OCI-LY1 (cell line): ENCODE results near the gene VWA5B1.
"Not testable (repeated sequence)": the region's sequence is repeated elsewhere in the genome, so short reads cannot be mapped to it uniquely, and the experiment has no call there.

Experiments
- H2AFZ ChIP-seq: fragments of 200-600 bp; sonication (generic), shearing (Covaris generic); 2 replicates; pipeline ENCODE4 v1.6.0; 2014; ENCODE audit warnings: antibody characterized with exemption, mild to moderate bottlenecking, low read length
- H3F3A ChIP-seq: fragments of 200-600 bp; sonication (generic), shearing (Covaris generic); 2 replicates; pipeline ENCODE4 v1.6.0; 2014; ENCODE audit warnings: mild to moderate bottlenecking, antibody characterized with exemption, low read length, moderate library complexity; ENCODE audit not compliant: insufficient read depth
- H3K27ac ChIP-seq: fragments of 200-600 bp; sonication (generic); 2 replicates; pipeline ENCODE4 v1.5.1; 2014; ENCODE audit warnings: low read length, mixed run types, mild to moderate bottlenecking, low read depth; ENCODE audit not compliant: poor library complexity, severe bottlenecking
- H3K27me3 ChIP-seq: fragments of 200-600 bp; sonication (generic); 2 replicates; pipeline ENCODE4 v1.6.0; 2014; ENCODE audit warnings: antibody characterized with exemption, mild to moderate bottlenecking, low read length, moderate library complexity; ENCODE audit not compliant: insufficient read depth
- H3K36me3 ChIP-seq: fragments of 200-600 bp; sonication (generic); 2 replicates; pipeline ENCODE4 v1.6.1; 2014; ENCODE audit warnings: mild to moderate bottlenecking, antibody characterized with exemption, low read length, moderate library complexity, mixed read lengths; ENCODE audit not compliant: insufficient read depth
- H3K4me1 ChIP-seq: fragments of 200-600 bp; sonication (generic); 2 replicates; pipeline ENCODE4 v1.5.1; 2014; ENCODE audit warnings: mild to moderate bottlenecking, low read length, moderate library complexity; ENCODE audit not compliant: insufficient read depth, severe bottlenecking
- H3K4me2 ChIP-seq: fragments of 200-600 bp; sonication (generic), shearing (Covaris generic); 2 replicates; pipeline ENCODE4 v1.6.1; 2014; ENCODE audit warnings: low read length
- H3K4me3 ChIP-seq: fragments of 200-600 bp; sonication (generic); 2 replicates; pipeline ENCODE4 v1.5.1; 2014; ENCODE audit warnings: low read length, low read depth, mild to moderate bottlenecking, mixed read lengths; ENCODE audit not compliant: poor library complexity, severe bottlenecking
- H3K79me2 ChIP-seq: fragments of 200-600 bp; shearing (Covaris generic); 2 replicates; pipeline ENCODE4 v1.6.1; 2016; ENCODE audit warnings: mixed run types, low read length, mixed read lengths; ENCODE audit not compliant: insufficient read depth
- H3K9ac ChIP-seq: fragments of 200-600 bp; sonication (generic), shearing (Covaris generic); 2 replicates; pipeline ENCODE4 v1.6.1; 2014; ENCODE audit warnings: mild to moderate bottlenecking, low read length, mixed read lengths
- H3K9me2 ChIP-seq: fragments of 200-600 bp; sonication (generic), shearing (Covaris generic); 2 replicates; pipeline ENCODE4 v1.6.1; 2014; ENCODE audit warnings: low read depth, mild to moderate bottlenecking, low read length, mixed read lengths
- H3K9me3 ChIP-seq: fragments of 200-600 bp; shearing (Covaris generic); 2 replicates; pipeline ENCODE4 v1.6.1; 2014; ENCODE audit warnings: low read length, mixed read lengths
- H4K20me1 ChIP-seq: fragments of 200-600 bp; sonication (generic), shearing (Covaris generic); 2 replicates; pipeline ENCODE4 v1.6.0; 2016; ENCODE audit warnings: mild to moderate bottlenecking, low read length; ENCODE audit not compliant: insufficient read depth
- CTCF ChIP-seq: fragments of 200-600 bp; sonication (generic), shearing (Covaris generic); IDR thresholded peaks from 2 replicates; pipeline ENCODE4 v1.5.1; 2017; ENCODE audit warnings: mild to moderate bottlenecking, antibody characterized with exemption, low read length, moderate library complexity, mixed read lengths
- EZH2 ChIP-seq: fragments of 200-600 bp; sonication (generic), shearing (Covaris generic); IDR thresholded peaks from 2 replicates; pipeline ENCODE4 v1.8.0; 2017; ENCODE audit warnings: borderline replicate concordance, mixed run types, mild to moderate bottlenecking, antibody characterized with exemption, low read length, moderate library complexity, mixed read lengths

VWA5B1 gene

GRCh38 chr1:20285510-20285909 is 5.2 kb upstream of the VWA5B1 start:
- Histone ChIP-seq H4K20me1 (no peaks in the 10 kb centered on the region), H3K79me2 (no peaks in the 10 kb centered on the region), H3K9me3 (no peaks in the 10 kb centered on the region), H2AFZ (no peak overlapping the region), H3F3A (no peaks in the 10 kb centered on the region), H3K4me2 (no peak overlapping the region), H3K9ac (no peak overlapping the region), H3K4me3 (no peak overlapping the region), H3K9me2 (no peaks in the 10 kb centered on the region), H3K4me1 (no peaks in the 10 kb centered on the region), H3K36me3 (no peaks in the 10 kb centered on the region), H3K27me3 (no peaks in the 10 kb centered on the region), H3K27ac (no peak overlapping the region)
- TF ChIP-seq CTCF (no peak), EZH2 (no peak)

GRCh38 chr1:20287696-20288095 is 3.0 kb upstream of the VWA5B1 start:
- not testable (repeated sequence) for H2AFZ ChIP-seq, H3K79me2 ChIP-seq, H3K9me2 ChIP-seq, H3K4me3 ChIP-seq, H3K4me1 ChIP-seq, H4K20me1 ChIP-seq, H3K27me3 ChIP-seq, H3F3A ChIP-seq, H3K9ac ChIP-seq, H3K4me2 ChIP-seq, H3K36me3 ChIP-seq, H3K9me3 ChIP-seq, H3K27ac ChIP-seq

GRCh38 chr1:20291645-20292084 is 990 bp downstream of the VWA5B1 start:
- no peak overlapping the region for H3K4me2 ChIP-seq
- no peaks in the 10 kb centered on the region for H3F3A ChIP-seq
- H3K9ac ChIP-seq = no peak overlapping the region
- H3K9me3 ChIP-seq = no peaks in the 10 kb centered on the region
- H3K4me1 ChIP-seq = no peaks in the 10 kb centered on the region
- no peak overlapping the region for H3K4me3 ChIP-seq
- no peak overlapping the region for H2AFZ ChIP-seq
- H3K36me3 ChIP-seq = no peaks in the 10 kb centered on the region
- no peaks in the 10 kb centered on the region for H3K27me3 ChIP-seq
- no peaks in the 10 kb centered on the region for H4K20me1 ChIP-seq
- no peaks in the 10 kb centered on the region for H3K79me2 ChIP-seq
- H3K9me2 ChIP-seq = no peaks in the 10 kb centered on the region
- no peak for TF ChIP-seq CTCF
- TF ChIP-seq EZH2 = no peak
- no peak overlapping the region for H3K27ac ChIP-seq

GRCh38 chr1:20298626-20299025 is 8.0 kb downstream of the VWA5B1 start:
- Histone ChIP-seq H3K36me3 (no peaks in the 10 kb centered on the region), H2AFZ (no peak overlapping the region), H3K79me2 (no peaks in the 10 kb centered on the region), H3K9me3 (no peaks in the 10 kb centered on the region), H3K9me2 (no peaks in the 10 kb centered on the region), H4K20me1 (no peaks in the 10 kb centered on the region), H3K4me2 (no peak overlapping the region), H3K27me3 (no peaks in the 10 kb centered on the region), H3K4me3 (no peak overlapping the region), H3F3A (no peaks in the 10 kb centered on the region), H3K27ac (no peak overlapping the region), H3K4me1 (no peaks in the 10 kb centered on the region), H3K9ac (no peak overlapping the region)
- TF ChIP-seq CTCF (no peak), EZH2 (no peak)
